Measurements from ENCODE around the gene C2orf72. TPM values are rescaled to one million over a fixed set of nuclear protein-coding genes. Genes with fewer than 3 reads are reported as not detected.

C2orf72 gene
- total and polyA plus RNA-seq, 8 donors: 3.3 to 41.4 (median 7.3) TPM; not detected in 1

- Histone ChIP-seq H3K4me1 (peaks cover 5 to 6% (median 5%) of the 10 kb centered on the region in 4 donors), H3K27ac (no peak overlapping the region), H3K27me3 (peaks cover 9 to 53% (median 11%) of the 10 kb centered on the region in 3 donors), H3K9me3 (peaks cover 0 to 3% (median 0%) of the 10 kb centered on the region in 4 donors), H3K4me3 (no peak overlapping the region), H3K36me3 (no peaks in the 10 kb centered on the region)
- no peak for DNase-seq
- intact Hi-C loops (cut with DNase I; ENCODE audit: low total_unique reads): no loop called here
- no peak for TF ChIP-seq POLR2A (IDR thresholded peaks at IDR 0.05)
- no peak for TF ChIP-seq EP300 (IDR thresholded peaks at IDR 0.05)
- TF ChIP-seq CTCF (IDR thresholded peaks at IDR 0.05): no peak
- TF ChIP-seq POLR2AphosphoS5 (IDR thresholded peaks at IDR 0.05): no peak
- WGBS, 5 donors: 70 to 85% (median 78%) methylated on average over 6 to 7 of the region's 7 CpGs
Observed at GRCh38 chr2:230991598-230991997, 45.7 kb upstream of the C2orf72 start.

- intact Hi-C loops (cut with DNase I; ENCODE audit: low total_unique reads): no loop called here
- Histone ChIP-seq H3K4me3 (no peak within 1 kb of the TSS), H3K27ac (no peak within 1 kb of the TSS), H3K9me3 (no peaks in the 10 kb centered on the region), H3K4me1 (peaks cover 0 to 4% (median 0%) of the 10 kb centered on the region in 4 donors), H3K27me3 (peaks cover under 1 to 50% (median 12%) of the 10 kb centered on the region in 3 donors), H3K36me3 (no peaks in the 10 kb centered on the region)
- no peak for DNase-seq
- 82 to 90% (median 86%) methylated on average over 9 of the region's 9 CpGs for WGBS, 5 donors
- no peak for TF ChIP-seq CTCF (IDR thresholded peaks at IDR 0.05)
- no peak for TF ChIP-seq POLR2AphosphoS5 (IDR thresholded peaks at IDR 0.05)
- no peak for TF ChIP-seq POLR2A (IDR thresholded peaks at IDR 0.05)
Observed at GRCh38 chr2:230995821-230996220, 41.5 kb upstream of the C2orf72 start, which contains the start of gene SPATA3. SPATA3 (plus strand) TSS chr2:230996121; CDS start chr2:230996234, 113 bp downstream.

GRCh38 chr2:230996661-230997060 is 40.7 kb upstream of the C2orf72 start:
- H3K27me3 ChIP-seq: peaks cover 0 to 50% (median 11%) of the 10 kb centered on the region in 3 donors

GRCh38 chr2:230998882-230999281 is 38.4 kb upstream of the C2orf72 start:
- H3K27me3 ChIP-seq: peaks cover 0 to 50% (median 11%) of the 10 kb centered on the region in 3 donors
- H3K27ac ChIP-seq: no peak overlapping the region
- H3K4me3 ChIP-seq: no peak overlapping the region
- WGBS, 5 donors: 85 to 96% (median 91%) methylated on average over 2 of the region's 2 CpGs
- no peak for TF ChIP-seq POLR2A (IDR thresholded peaks at IDR 0.05)
- TF ChIP-seq EP300 (IDR thresholded peaks at IDR 0.05): no peak
- TF ChIP-seq CTCF (IDR thresholded peaks at IDR 0.05): no peak
- no peak for TF ChIP-seq POLR2AphosphoS5 (IDR thresholded peaks at IDR 0.05)
- no peaks in the 10 kb centered on the region for H3K9me3 ChIP-seq
- no peaks in the 10 kb centered on the region for H3K36me3 ChIP-seq
- peaks cover 0 to 4% (median 0%) of the 10 kb centered on the region in 4 donors for H3K4me1 ChIP-seq
- no peak for DNase-seq
- intact Hi-C loops (cut with DNase I; ENCODE audit: low total_unique reads): no loop called here

More at GRCh38 chr2:230996661-230997060, 40.7 kb upstream of the C2orf72 start:
- Histone ChIP-seq H3K4me1 (peaks cover 0 to 4% (median 0%) of the 10 kb centered on the region in 4 donors), H3K4me3 (no peak overlapping the region), H3K9me3 (no peaks in the 10 kb centered on the region), H3K36me3 (no peaks in the 10 kb centered on the region), H3K27ac (no peak overlapping the region)
- intact Hi-C loops (cut with DNase I; ENCODE audit: low total_unique reads): no loop called here
- TF ChIP-seq POLR2AphosphoS5 (IDR thresholded peaks at IDR 0.05) (no peak), POLR2A (IDR thresholded peaks at IDR 0.05) (no peak), EP300 (IDR thresholded peaks at IDR 0.05) (no peak), CTCF (IDR thresholded peaks at IDR 0.05) (no peak)
- no peak for DNase-seq

All from stomach (tissue), 9 donors.